CD4-positive, CD25-positive, alpha-beta regulatory T cell (primary cell): ENCODE data around the gene TAPBP. TPM values are rescaled to one million over a fixed set of nuclear protein-coding genes. Genes with fewer than 3 reads are reported as not detected.
A peak's percentile ranks its signal among the peaks of the same experiment; 100 is the strongest.

Experiments used
- ATAC-seq, 2 donors: fragments of 150-1000 bp; cut with Tn5 transposase; one replicate each; pipeline ENCODE4 v1.10.0; 2021; ENCODE audit warnings: low read depth in 2 of 2, moderate number of reproducible peaks in 2 of 2, moderate library complexity in 1 of 2
- DNase-seq, 3 donors: peaks; one replicate each; pipeline versions ENCODE4 v3.0.0 to v3.0.0-alpha.2; 2012 to 2022; ENCODE audit warnings: mixed read lengths in 1 of 3
- H3K27ac ChIP-seq: one replicate; pipeline ENCODE4 v1.7.0; 2013; ENCODE audit warnings: mild to moderate bottlenecking, low read length; ENCODE audit not compliant: insufficient read depth, poor library complexity, severe bottlenecking
- H3K27me3 ChIP-seq: one replicate; pipeline ENCODE4 v1.7.0; 2013; ENCODE audit warnings: low read length; ENCODE audit not compliant: control insufficient read depth, insufficient read depth
- H3K36me3 ChIP-seq: one replicate; pipeline ENCODE4 v1.7.0; 2013; ENCODE audit warnings: mild to moderate bottlenecking, low read length, moderate library complexity; ENCODE audit not compliant: control insufficient read depth, insufficient read depth
- H3K4me1 ChIP-seq: 2 replicates; pipeline ENCODE4 v1.7.0; 2013; ENCODE audit warnings: mild to moderate bottlenecking, low read length; ENCODE audit not compliant: insufficient read depth, control insufficient read depth, poor library complexity, severe bottlenecking
- H3K4me3 ChIP-seq: one replicate; pipeline ENCODE4 v1.7.0; 2013; ENCODE audit warnings: low read depth, mild to moderate bottlenecking, low read length, moderate library complexity
- H3K9me3 ChIP-seq, 2 experiments: 1 replicate in 1 of 2; 2 replicates in 1 of 2; pipeline ENCODE4 v1.7.0; 2013; ENCODE audit warnings: low read length in 2 of 2, mild to moderate bottlenecking in 1 of 2, moderate library complexity in 1 of 2; ENCODE audit not compliant: control insufficient read depth in 2 of 2
- H3K27ac Mint-ChIP-seq, 3 donors: one replicate each; pipeline ENCODE4 v1.8.0; 2020 to 2022; ENCODE audit warnings: mild to moderate bottlenecking in 3 of 3, mixed read lengths in 3 of 3, moderate library complexity in 2 of 3
- H3K27me3 Mint-ChIP-seq: one replicate; pipeline ENCODE4 v1.8.0; 2022; ENCODE audit warnings: mild to moderate bottlenecking, mixed read lengths
- H3K36me3 Mint-ChIP-seq: one replicate; pipeline ENCODE4 v1.8.0; 2020; ENCODE audit warnings: mixed read lengths
- H3K4me1 Mint-ChIP-seq, 4 donors: one replicate each; pipeline ENCODE4 v1.8.0; 2020 to 2022; ENCODE audit warnings: mixed read lengths in 4 of 4, mild to moderate bottlenecking in 1 of 4
- H3K4me3 Mint-ChIP-seq, 4 donors: one replicate each; pipeline ENCODE4 v1.8.0; 2020 to 2022; ENCODE audit warnings: mild to moderate bottlenecking in 4 of 4, mixed read lengths in 4 of 4, moderate library complexity in 3 of 4
- H3K9me3 Mint-ChIP-seq, 7 donors: one replicate each; pipeline ENCODE4 v1.8.0; 2020 to 2022; ENCODE audit warnings: mixed read lengths in 7 of 7, mild to moderate bottlenecking in 3 of 7, moderate library complexity in 2 of 7
- polyA plus RNA-seq, 4 donors: library from polyadenylated mRNA; unstranded; fragments of 300-500 nt; fragmentation: Illumina TruSeq; gene quantifications; one replicate each; pipeline ENCODE4 v1.2.3, GENCODE V29; 2021
- total RNA-seq: library from RNA; stranded (reverse); gene quantifications from one replicate; pipeline ENCODE4 v1.2.3, GENCODE V29; 2022

TAPBP gene
- total and polyA plus RNA-seq, 5 donors from 2014 or later = 251 to 314 (median 266) TPM

- Mint-ChIP-seq H3K27ac (peak overlapping the region; percentile 98 to 99 (median 99)), H3K36me3 (peaks cover 27% of the 10 kb centered on the region), H3K4me1 (peaks cover 0 to 87% (median 37%) of the 10 kb centered on the region in 4 donors), H3K27me3 (no peaks in the 10 kb centered on the region), H3K9me3 (no peaks in the 10 kb centered on the region), H3K4me3 (peak overlapping the region; percentile 99 to 100 (median 99))
- H3K27me3 ChIP-seq = no peaks in the 10 kb centered on the region
- peak overlapping the region; percentile 100 for H3K27ac ChIP-seq
- peaks cover 21% of the 10 kb centered on the region for H3K36me3 ChIP-seq
- H3K4me1 ChIP-seq = peaks cover 77% of the 10 kb centered on the region
- H3K4me3 ChIP-seq = peak overlapping the region; percentile 94
- DNase-seq (no peak), ATAC-seq (no peak)
- no peaks in the 10 kb centered on the region for H3K9me3 ChIP-seq
Observed at GRCh38 chr6:33314943-33315792, 1.3 kb upstream of the TAPBP start.

GRCh38 chr6:33314515-33314942, 651 bp upstream of the TAPBP start:
- DNase-seq (peak; percentile 76 to 87 (median 76)), ATAC-seq (peak; percentile 29 to 47)
- peak overlapping the region; percentile 94 for H3K4me3 ChIP-seq
- Mint-ChIP-seq H3K36me3 (peaks cover 22% of the 10 kb centered on the region), H3K9me3 (no peaks in the 10 kb centered on the region), H3K27ac (peak overlapping the region; percentile 98 to 99 (median 99)), H3K4me3 (peak overlapping the region; percentile 99 to 100 (median 99)), H3K4me1 (peaks cover 0 to 85% (median 35%) of the 10 kb centered on the region in 4 donors), H3K27me3 (no peaks in the 10 kb centered on the region)
- peak overlapping the region; percentile 100 for H3K27ac ChIP-seq
- peaks cover 70% of the 10 kb centered on the region for H3K4me1 ChIP-seq
- peaks cover 18% of the 10 kb centered on the region for H3K36me3 ChIP-seq
- H3K27me3 ChIP-seq = no peaks in the 10 kb centered on the region
- no peaks in the 10 kb centered on the region for H3K9me3 ChIP-seq

GRCh38 chr6:33313105-33313708, 671 bp downstream of the TAPBP start:
- peaks cover 18% of the 10 kb centered on the region for H3K36me3 ChIP-seq
- Mint-ChIP-seq H3K27ac (peak overlapping the region; percentile 98 to 99 (median 99)), H3K36me3 (peaks cover 15% of the 10 kb centered on the region), H3K4me1 (peaks cover 4 to 82% (median 28%) of the 10 kb centered on the region in 4 donors), H3K9me3 (no peaks in the 10 kb centered on the region), H3K4me3 (peak overlapping the region; percentile 99 to 100 (median 99)), H3K27me3 (no peaks in the 10 kb centered on the region)
- no peak for ATAC-seq
- peak overlapping the region; percentile 94 for H3K4me3 ChIP-seq
- no peaks in the 10 kb centered on the region for H3K27me3 ChIP-seq
- H3K4me1 ChIP-seq = peaks cover 57% of the 10 kb centered on the region
- H3K27ac ChIP-seq = peak overlapping the region; percentile 100
- peak in 1 of 3 donors; percentile 53 for DNase-seq
- H3K9me3 ChIP-seq = no peaks in the 10 kb centered on the region

- Mint-ChIP-seq H3K36me3 (peaks cover 10% of the 10 kb centered on the region), H3K27me3 (no peaks in the 10 kb centered on the region), H3K9me3 (no peaks in the 10 kb centered on the region), H3K27ac (peak overlapping the region; percentile 98 to 99 (median 99)), H3K4me3 (peak overlapping the region; percentile 99 to 100 (median 99)), H3K4me1 (peaks cover 4 to 81% (median 26%) of the 10 kb centered on the region in 4 donors)
- peak; percentile 50 to 55 for ATAC-seq
- Histone ChIP-seq H3K27me3 (no peaks in the 10 kb centered on the region), H3K4me1 (peaks cover 57% of the 10 kb centered on the region), H3K9me3 (no peaks in the 10 kb centered on the region), H3K36me3 (peaks cover 24% of the 10 kb centered on the region), H3K4me3 (peak overlapping the region; percentile 94), H3K27ac (peak overlapping the region; percentile 100)
- DNase-seq = peak; percentile 81 to 92 (median 87)
Observed at GRCh38 chr6:33312361-33313104, 1.3 kb downstream of the TAPBP start.

- H3K4me3 ChIP-seq = no peak overlapping the region
- ATAC-seq (no peak), DNase-seq (no peak)
- no peaks in the 10 kb centered on the region for H3K27me3 Mint-ChIP-seq
- H3K9me3 Mint-ChIP-seq = no peaks in the 10 kb centered on the region
- peaks cover 4 to 59% (median 27%) of the 10 kb centered on the region in 4 donors for H3K4me1 Mint-ChIP-seq
- peaks cover 59% of the 10 kb centered on the region for H3K36me3 ChIP-seq
- peak overlapping the region in 2 of 4 donors; percentile 21 to 36 for H3K4me3 Mint-ChIP-seq
- peaks cover 19% of the 10 kb centered on the region for H3K4me1 ChIP-seq
- H3K36me3 Mint-ChIP-seq = peaks cover 26% of the 10 kb centered on the region
- no peaks in the 10 kb centered on the region for H3K27me3 ChIP-seq
- H3K27ac ChIP-seq = no peak overlapping the region
- H3K27ac Mint-ChIP-seq = peak overlapping the region in 2 of 3 donors; percentile 18 to 62
- H3K9me3 ChIP-seq = no peaks in the 10 kb centered on the region
Observed at GRCh38 chr6:33306356-33306755, 7.5 kb downstream of the TAPBP start.

- H3K27ac Mint-ChIP-seq = peak overlapping the region in 2 of 3 donors; percentile 36 to 83
- Histone ChIP-seq H3K4me1 (peaks cover 14% of the 10 kb centered on the region), H3K27ac (no peak overlapping the region), H3K27me3 (no peaks in the 10 kb centered on the region), H3K36me3 (peaks cover 54% of the 10 kb centered on the region), H3K4me3 (no peak overlapping the region), H3K9me3 (no peaks in the 10 kb centered on the region)
- no peak overlapping the region for H3K4me3 Mint-ChIP-seq
- H3K4me1 Mint-ChIP-seq = peaks cover 4 to 62% (median 32%) of the 10 kb centered on the region in 4 donors
- no peak for ATAC-seq
- H3K36me3 Mint-ChIP-seq = peaks cover 20% of the 10 kb centered on the region
- no peak for DNase-seq
- peaks cover under 1% of the 10 kb centered on the region for H3K27me3 Mint-ChIP-seq
- no peaks in the 10 kb centered on the region for H3K9me3 Mint-ChIP-seq
Observed at GRCh38 chr6:33305052-33305451, 8.8 kb downstream of the TAPBP start.

GRCh38 chr6:33304216-33304615, 9.7 kb downstream of the TAPBP start:
- Mint-ChIP-seq H3K36me3 (peaks cover 20% of the 10 kb centered on the region), H3K9me3 (peaks cover 0 to 1% (median 0%) of the 10 kb centered on the region in 7 donors), H3K27me3 (peaks cover 9% of the 10 kb centered on the region), H3K4me1 (peaks cover 4 to 66% (median 40%) of the 10 kb centered on the region in 4 donors), H3K4me3 (no peak overlapping the region), H3K27ac (peak overlapping the region in 1 of 3 donors; percentile 83)
- Histone ChIP-seq H3K27ac (no peak overlapping the region), H3K4me3 (no peak overlapping the region), H3K4me1 (peaks cover 22% of the 10 kb centered on the region), H3K36me3 (peaks cover 50% of the 10 kb centered on the region), H3K27me3 (no peaks in the 10 kb centered on the region), H3K9me3 (no peaks in the 10 kb centered on the region)
- DNase-seq (no peak), ATAC-seq (no peak)
